GM12878 (cell line): ENCODE measurements around the gene KCNC4. TPM values are rescaled to one million over a fixed set of nuclear protein-coding genes. Genes with fewer than 3 reads are reported as not detected.

ENCODE experiments used
- ATAC-seq: fragments of 200-7000 bp; cut with Tn5 transposase; 3 replicates; pipeline ENCODE4 v1.9.1; 2020; ENCODE audit warnings: mild to moderate bottlenecking, moderate library complexity
- BruUV-seq: library from RNA; stranded (reverse); fragments of 400-500 nt; replicated peaks from 2 replicates; lab custom pipeline; 2021; lab: Mats Ljungman, UMichigan
- CTCF ChIA-PET: fragments of 300-600 bp; sonication (Branson Sonifier 250); formaldehyde crosslinking; extraction: SDS; loops from one replicate; lab custom pipeline; 2021; ENCODE audit warnings: inconsistent platforms; lab: Yijun Ruan, JAX
- POLR2A ChIA-PET: fragments of 350-600 bp; formaldehyde crosslinking; extraction: SDS; loops from one replicate; lab custom pipeline; 2021; ENCODE audit warnings: inconsistent platforms; lab: Charles Lee
- RAD21 ChIA-PET: fragments of 300-600 bp; sonication (Branson Sonifier 250); formaldehyde crosslinking; loops from one replicate; lab custom pipeline; 2023; ENCODE audit warnings: antibody characterized with exemption; ENCODE audit not compliant: unreplicated experiment; lab: Charles Lee
- SMC1A ChIA-PET: fragments of 300-600 bp; sonication (Branson Sonifier 250); formaldehyde crosslinking; loops from one replicate; lab custom pipeline; 2023; ENCODE audit not compliant: unreplicated experiment, uncharacterized antibody; lab: Charles Lee
- DNase-seq: peaks from one replicate; pipeline ENCODE4 v3.0.0-alpha.2; 2011; ENCODE audit warnings: low read depth, low spot score
- FAIRE-seq: peaks from 3 replicates; lab custom pipeline; 2011; peaks lifted over from hg19 to GRCh38; lab: Jason Lieb, UNC
- H2AFZ ChIP-seq: 2 replicates; pipeline ENCODE4 v1.6.0; 2011; ENCODE audit warnings: low read depth, low read length, control low read depth; ENCODE audit not compliant: control insufficient read depth
- H3K27ac ChIP-seq: 2 replicates; pipeline ENCODE4 v1.5.1; 2011; ENCODE audit warnings: control low read depth; ENCODE audit not compliant: control insufficient read depth, insufficient read depth
- H3K27me3 ChIP-seq, 2 experiments: replicated peaks in 1 of 2; 2 replicates each; pipeline versions ENCODE4 v1.6.0 to v1.6.1; 2011; ENCODE audit warnings: low read length in 1 of 2; ENCODE audit not compliant: control insufficient read depth in 2 of 2, insufficient read depth in 2 of 2
- H3K36me3 ChIP-seq, 2 experiments: 2 replicates each; pipeline ENCODE4 v1.5.1; 2011; ENCODE audit warnings: low read length in 1 of 2; ENCODE audit not compliant: control insufficient read depth in 2 of 2, insufficient read depth in 2 of 2
- H3K4me1 ChIP-seq: 2 replicates; pipeline ENCODE4 v1.6.1; 2011; ENCODE audit warnings: mild to moderate bottlenecking, low read length, moderate library complexity, mixed read lengths; ENCODE audit not compliant: control insufficient read depth, insufficient read depth
- H3K4me2 ChIP-seq: 2 replicates; pipeline ENCODE4 v1.6.0; 2011; ENCODE audit warnings: control low read depth; ENCODE audit not compliant: control insufficient read depth, insufficient read depth
- H3K4me3 ChIP-seq: fragments of 200-600 bp; sonication (generic); 2 replicates; pipeline ENCODE4 v1.5.1; 2016
- H3K79me2 ChIP-seq: 2 replicates; pipeline ENCODE4 v1.6.0; 2011; ENCODE audit warnings: low read length; ENCODE audit not compliant: control insufficient read depth, insufficient read depth
- H3K9ac ChIP-seq: 2 replicates; pipeline ENCODE4 v1.8.0; 2011; ENCODE audit warnings: low read length, control low read depth, mixed read lengths; ENCODE audit not compliant: control insufficient read depth, insufficient read depth
- H3K9me3 ChIP-seq: replicated peaks from 3 replicates; pipeline ENCODE4 v1.5.1; 2011; ENCODE audit warnings: mild to moderate bottlenecking, low read length; ENCODE audit not compliant: control insufficient read depth, insufficient read depth
- H4K20me1 ChIP-seq: 2 replicates; pipeline ENCODE4 v1.6.0; 2011; ENCODE audit not compliant: control insufficient read depth, insufficient read depth
- BMI1 ChIP-seq: fragments of 450-650 bp; IDR thresholded peaks from 2 replicates; pipeline ENCODE4 v1.6.1; 2016; ENCODE audit warnings: mild to moderate bottlenecking, moderate library complexity, borderline replicate concordance
- CBX3 ChIP-seq: fragments of 200-600 bp; sonication (generic); IDR thresholded peaks from 2 replicates; pipeline ENCODE4 v1.6.1; 2016; ENCODE audit warnings: low read depth, borderline replicate concordance
- CBX5 ChIP-seq: sonication (generic); IDR thresholded peaks from 2 replicates; pipeline ENCODE4 v1.6.1; 2016; ENCODE audit warnings: low read depth, moderate library complexity, mild to moderate bottlenecking, inconsistent platforms
- E4F1 ChIP-seq: fragments of 450-650 bp; IDR thresholded peaks from 2 replicates; pipeline ENCODE4 v1.6.1; 2018; ENCODE audit warnings: borderline replicate concordance, mild to moderate bottlenecking; ENCODE audit not compliant: partially characterized antibody
- ETV6 ChIP-seq, 2 experiments: fragments of 450-650 bp in 1 of 2; IDR thresholded peaks in 1 of 2; conservative IDR thresholded peaks in 1 of 2; 2 replicates each; pipeline ENCODE4 v1.6.1; 2014; ENCODE audit warnings: antibody characterized with exemption in 1 of 2, borderline replicate concordance in 1 of 2, low read depth in 1 of 2, mild to moderate bottlenecking in 1 of 2, moderate library complexity in 1 of 2
- NFYA ChIP-seq: IDR thresholded peaks from 2 replicates; pipeline ENCODE4 v1.6.1; 2011; ENCODE audit warnings: low read depth, mild to moderate bottlenecking, low read length, improper control_type of control experiment, borderline replicate concordance
- NFYB ChIP-seq: IDR thresholded peaks from 2 replicates; pipeline ENCODE4 v1.6.1; 2011; ENCODE audit warnings: low read depth, mild to moderate bottlenecking, low read length, improper control_type of control experiment, moderate library complexity; ENCODE audit not compliant: insufficient read depth
- POLR2AphosphoS5 ChIP-seq: IDR thresholded peaks from 2 replicates; pipeline ENCODE4 v1.6.1; 2011; ENCODE audit warnings: mild to moderate bottlenecking, low read length, inconsistent platforms
- RFX5 ChIP-seq: IDR thresholded peaks from 2 replicates; pipeline ENCODE4 v1.6.1; 2011; ENCODE audit warnings: low read depth, low read length, improper control_type of control experiment
- ZNF217 ChIP-seq: fragments of 450-650 bp; IDR thresholded peaks from 2 replicates; pipeline ENCODE4 v1.6.1; 2017; ENCODE audit warnings: antibody characterized with exemption, mild to moderate bottlenecking
- ZZZ3 ChIP-seq: IDR thresholded peaks from 2 replicates; pipeline ENCODE4 v1.6.1; 2011; ENCODE audit warnings: low read depth; ENCODE audit not compliant: control insufficient read depth, insufficient read length
- WGBS: methylation state at CpG from one replicate; pipeline ENCODE4 v1.1.6; 2016; ENCODE audit warnings: low lambda C conversion rate; ENCODE audit not compliant: insufficient replicate concordance, insufficient coverage; ENCODE audit errors: missing lambda C conversion rate; 5-methylcytosine and 5-hydroxymethylcytosine counted together
- in situ Hi-C: fragments of 300-500 bp; cut with MboI; formaldehyde crosslinking; loops from 9 replicates; pipeline ENCODE4 v1.14.3; 2018; ENCODE audit warnings: mixed read lengths
- intact Hi-C: fragments of 100-400 bp; cut with micrococcal nuclease; formaldehyde crosslinking; loops from one replicate; pipeline ENCODE4 v1.14.2; 2022; ENCODE audit not compliant: unreplicated experiment
- polyA plus RNA-seq, 11 experiments: library from polyadenylated mRNA; depleted of rRNA in 4 of 11; unstranded in 6 of 11; stranded (reverse) in 5 of 11; fragments of >200 nt; fragmentation: Nextera tagmentation in 4 of 11; fragmentation: Illumina TruSeq in 1 of 11; extraction: Ambion mirVana in 4 of 11; extraction: Trizol in 1 of 11; gene quantifications; 1 replicate in 1 of 11; 2 replicates in 10 of 11; pipeline versions ENCODE4 v1.2.1 to v1.2.3, GENCODE V29; 2011 to 2016; ENCODE audit warnings: inconsistent platforms in 2 of 11, missing spikeins in 2 of 11, low read depth in 1 of 11
- total RNA-seq, 4 experiments: library from RNA; depleted of rRNA in 3 of 4; stranded (reverse); fragments of >200 nt in 3 of 4; fragmentation: Illumina TruSeq in 1 of 4; extraction: Trizol in 1 of 4; gene quantifications; 2 replicates each; pipeline versions ENCODE4 v1.2.1 to v1.2.3, GENCODE V29; 2013 to 2021
- TF ChIP-seq, protein P1 (sequence below): IDR thresholded peaks from 2 replicates; pipeline ENCODE4 v1.6.1; 2012; ENCODE audit warnings: low read depth, low read length, improper control_type of control experiment

Gene KCNC4
- total and polyA plus RNA-seq, 10 of the 15 experiments (the other 5 are each of a cell fraction or from before 2014, with no cell fraction given) = 0.06 to 1.7 (median 0.36) TPM

DNA sequence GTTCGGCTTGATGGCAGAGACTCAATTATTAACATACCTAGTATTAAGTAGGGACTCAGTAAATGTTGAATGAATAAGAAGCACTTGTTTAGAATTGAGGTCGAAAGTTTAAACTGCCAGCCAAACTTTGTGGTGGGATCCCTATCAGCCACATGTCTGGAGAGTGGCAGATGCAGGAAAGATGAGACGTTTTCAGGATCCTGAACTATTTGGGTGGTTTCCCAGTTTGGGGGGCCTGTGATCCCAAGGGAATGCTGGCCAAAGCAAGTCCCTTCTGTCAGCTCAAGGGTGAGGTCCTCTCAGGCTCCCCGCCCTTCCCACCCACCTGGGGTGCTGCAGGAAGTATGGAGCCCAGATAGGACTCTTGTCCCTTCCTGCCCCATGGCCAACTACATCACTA lies 38.6 kb downstream of the KCNC4 start:
- TF ChIP-seq BMI1 (no peak), ZZZ3 (no peak), RFX5 (no peak), ETV6 (conservative IDR thresholded peaks at IDR 0.05 in 1 of 2, IDR thresholded peaks at IDR 0.05 in 1 of 2; ENCODE audit: borderline replicate concordance in 1 of 2, low read depth in 1 of 2) (no peak), NFYA (no peak), POLR2AphosphoS5 (no peak), ZNF217 (no peak), E4F1 (no peak), CBX3 (no peak), NFYB (no peak), CBX5 (no peak)
- TF ChIP-seq, protein P1, sequence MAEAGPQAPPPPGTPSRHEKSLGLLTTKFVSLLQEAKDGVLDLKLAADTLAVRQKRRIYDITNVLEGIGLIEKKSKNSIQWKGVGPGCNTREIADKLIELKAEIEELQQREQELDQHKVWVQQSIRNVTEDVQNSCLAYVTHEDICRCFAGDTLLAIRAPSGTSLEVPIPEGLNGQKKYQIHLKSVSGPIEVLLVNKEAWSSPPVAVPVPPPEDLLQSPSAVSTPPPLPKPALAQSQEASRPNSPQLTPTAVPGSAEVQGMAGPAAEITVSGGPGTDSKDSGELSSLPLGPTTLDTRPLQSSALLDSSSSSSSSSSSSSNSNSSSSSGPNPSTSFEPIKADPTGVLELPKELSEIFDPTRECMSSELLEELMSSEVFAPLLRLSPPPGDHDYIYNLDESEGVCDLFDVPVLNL = no peak
- TF ChIP-seq, all 136 proteins: peak for 0
- DNase-seq = no peak
- Histone ChIP-seq H4K20me1 (no peaks in the 10 kb centered on the region), H3K4me1 (no peaks in the 10 kb centered on the region; the same call in 1 of the 2 replicates), H3K4me3 (no peak overlapping the region), H2AFZ (no peak overlapping the region), H3K27ac (no peak overlapping the region), H3K79me2 (no peaks in the 10 kb centered on the region), H3K9me3 (no peaks in the 10 kb centered on the region), H3K4me2 (no peak overlapping the region), H3K36me3 (no peaks in the 10 kb centered on the region), H3K9ac (no peak overlapping the region), H3K27me3 (no peaks in the 10 kb centered on the region; a peak in 1 of 4 replicates)
- SMC1A ChIA-PET = no interaction called here
- POLR2A ChIA-PET = no interaction called here
- CTCF ChIA-PET = no interaction called here
- intact Hi-C loops (no loop called here), in situ Hi-C loops (no loop called here)
- no peak for FAIRE-seq
- RAD21 ChIA-PET = no interaction called here
- 23% methylated on average over 4 of the region's 4 CpGs for WGBS
- no TSS peak for BruUV-seq
- ATAC-seq = no peak
